ENCODE data around the gene PPP1CA.

DNA sequence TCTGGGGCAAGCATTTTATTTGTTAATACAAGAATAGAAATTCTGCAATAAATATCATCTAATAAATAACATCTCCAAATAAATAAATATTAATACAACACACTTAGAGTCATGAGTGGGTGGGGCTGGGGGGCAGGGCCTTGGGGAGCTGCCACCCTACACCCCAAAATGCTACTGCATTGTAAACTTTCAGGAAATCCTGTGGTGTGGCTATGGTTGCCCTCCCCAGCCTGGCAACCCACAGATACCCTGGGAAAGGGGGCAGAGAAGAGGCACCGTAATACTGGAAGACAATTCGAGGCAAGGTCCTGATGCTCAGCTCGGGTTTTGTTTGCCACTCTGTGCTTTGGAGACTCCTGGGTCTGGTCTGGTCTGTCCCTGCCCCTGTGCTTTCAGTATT lies 37.5 kb downstream of the PPP1CA start:
- TF ChIP-seq CTCF (conservative IDR thresholded peaks at IDR 0.05 in 1 of 2, IDR thresholded peaks at IDR 0.05 in 1 of 2; ENCODE audit: extremely low read depth in 1 of 2, insufficient read depth in 1 of 2, low read depth in 1 of 2, low read length in 2 of 2) = no peak
- TF ChIP-seq EZH2 (IDR thresholded peaks at IDR 0.05; ENCODE audit: borderline replicate concordance, low read length) = no peak
